GM18511 (cell line): Measurements from ENCODE around the gene SEPTIN6.

Source experiments
- ATAC-seq: cut with Tn5 transposase; IDR thresholded peaks from one replicate; pipeline ENCODE4 v1.9.1; 2021; ENCODE audit warnings: mild to moderate bottlenecking, moderate library complexity; ENCODE audit not compliant: unreplicated experiment

Gene SEPTIN6

GRCh38 chrX:119655125-119655524 lies 37.8 kb downstream of the SEPTIN6 start:
- ATAC-seq = no peak

GRCh38 chrX:119654112-119654531 lies 38.8 kb downstream of the SEPTIN6 start:
- no peak for ATAC-seq

- ATAC-seq = peak; percentile 25
These were observed 44.6 kb downstream of the SEPTIN6 start for GRCh38 chrX:119648421-119648775.

GRCh38 chrX:119647552-119648420 lies 45.2 kb downstream of the SEPTIN6 start:
- peak; percentile 95 for ATAC-seq

- ATAC-seq = no peak
These were observed 45.9 kb downstream of the SEPTIN6 start for GRCh38 chrX:119647089-119647488.

GRCh38 chrX:119646515-119646914 lies 46.5 kb downstream of the SEPTIN6 start:
- no peak for ATAC-seq

- ATAC-seq = no peak
These were observed 49.3 kb downstream of the SEPTIN6 start for GRCh38 chrX:119643696-119644095.
